ENCODE data around the gene TMSB15C. TPM values are rescaled to one million over a fixed set of nuclear protein-coding genes. Genes with fewer than 3 reads are reported as not detected.

Gene TMSB15C
- total and polyA plus RNA-seq, 4 donors = 1.3 to 5.4 (median 4.3) TPM

Other genes with a start within 250 kb of the TMSB15C start
- 1 to 10 TPM; 6.5 to 7.9 TPM for gene RAB9B, start 244.0 kb downstream of the TMSB15C start, total RNA-seq
- gene RAB9B, start 244.0 kb downstream of the TMSB15C start, polyA plus RNA-seq = 1 to 10 TPM; 1.6 to 5.0 TPM
- 1 to 10 TPM; 7.6 to 8.4 TPM for gene TMSB15B, start 113.6 kb downstream of the TMSB15C start, total RNA-seq
- gene TMSB15B, start 113.6 kb downstream of the TMSB15C start, polyA plus RNA-seq = 10 to 100 TPM; 22.7 to 31.9 TPM
- gene H2BW1, start 62.5 kb downstream of the TMSB15C start, total RNA-seq = not detected
- gene H2BW1, start 62.5 kb downstream of the TMSB15C start, polyA plus RNA-seq = not detected
- gene H2BW2, start 36.3 kb downstream of the TMSB15C start, total RNA-seq = not detected
- not detected for gene H2BW2, start 36.3 kb downstream of the TMSB15C start, polyA plus RNA-seq
- 1 to 10 TPM; 1.6 to 3.5 TPM for gene ZCCHC18, start 36.3 kb upstream of the TMSB15C start, total RNA-seq
- gene ZCCHC18, start 36.3 kb upstream of the TMSB15C start, polyA plus RNA-seq = 1 to 10 TPM; 1.9 to 2.3 TPM
- gene SLC25A53, start 80.8 kb upstream of the TMSB15C start, total RNA-seq = 10 to 100 TPM in 1 of 2 donors, 1 to 10 TPM in 1; 8.2 to 15.9 TPM
- 10 to 100 TPM in 1 of 2 donors, 1 to 10 TPM in 1; 6.5 to 12.4 TPM for gene SLC25A53, start 80.8 kb upstream of the TMSB15C start, polyA plus RNA-seq
- gene FAM199X, start 90.2 kb upstream of the TMSB15C start, total RNA-seq = 10 to 100 TPM; 18.4 to 19.2 TPM
- gene FAM199X, start 90.2 kb upstream of the TMSB15C start, polyA plus RNA-seq = 10 to 100 TPM in 1 of 2 donors, 1 to 10 TPM in 1; 9.3 to 10.0 TPM
- gene ESX1, start 178.7 kb upstream of the TMSB15C start, total RNA-seq = not detected
- not detected for gene ESX1, start 178.7 kb upstream of the TMSB15C start, polyA plus RNA-seq